HG03571 (cell line): Measurements from ENCODE around the gene EP400.
A peak's percentile ranks its signal among the peaks of the same experiment; 100 is the strongest.

Experiments
- ATAC-seq: cut with Tn5 transposase; IDR thresholded peaks from one replicate; pipeline ENCODE4 v1.9.1; 2021; ENCODE audit not compliant: unreplicated experiment

EP400 gene

GRCh38 chr12:132064631-132065030 is 114.9 kb downstream of the EP400 start:
- ATAC-seq, result no peak

GRCh38 chr12:132065203-132065602 is 115.5 kb downstream of the EP400 start:
- ATAC-seq, result no peak

GRCh38 chr12:132065609-132066344 is 116.0 kb downstream of the EP400 start:
- ATAC-seq, result no peak

- ATAC-seq, result no peak
Measured at GRCh38 chr12:132066345-132066685, 116.6 kb downstream of the EP400 start.

- no peak for ATAC-seq
Measured at GRCh38 chr12:132066749-132067148, 117.0 kb downstream of the EP400 start.

GRCh38 chr12:132067182-132067581 is 117.4 kb downstream of the EP400 start:
- ATAC-seq, result no peak

- ATAC-seq, result no peak
Measured at GRCh38 chr12:132068250-132068649, 118.5 kb downstream of the EP400 start.

- no peak for ATAC-seq
Measured at GRCh38 chr12:132069336-132069985, 119.7 kb downstream of the EP400 start.

- ATAC-seq, result no peak
Measured at GRCh38 chr12:132070298-132070697, 120.6 kb downstream of the EP400 start.

- ATAC-seq, result peak; percentile 80
Measured at GRCh38 chr12:132071040-132071810, 121.5 kb downstream of the EP400 start.

GRCh38 chr12:132071830-132072384 is 122.2 kb downstream of the EP400 start:
- ATAC-seq, result no peak

GRCh38 chr12:132074216-132074615 is 124.5 kb downstream of the EP400 start:
- ATAC-seq, result no peak

- ATAC-seq, result no peak
Measured at GRCh38 chr12:132075026-132075713, 125.4 kb downstream of the EP400 start.

GRCh38 chr12:132075714-132076553 is 126.2 kb downstream of the EP400 start:
- no peak for ATAC-seq

- ATAC-seq, result no peak
Measured at GRCh38 chr12:132076711-132077110, 127.0 kb downstream of the EP400 start.

- no peak for ATAC-seq
Measured at GRCh38 chr12:132077322-132078100, 127.8 kb downstream of the EP400 start.

- ATAC-seq, result no peak
Measured at GRCh38 chr12:132078190-132078589, 128.4 kb downstream of the EP400 start.

- ATAC-seq, result no peak
Measured at GRCh38 chr12:132079200-132079599, 129.5 kb downstream of the EP400 start.

GRCh38 chr12:132079695-132080094 is 130.0 kb downstream of the EP400 start:
- ATAC-seq, result no peak
